ENCODE measurements around the gene SLC9A9.
"Not testable (repeated sequence)": the region's sequence is repeated elsewhere in the genome, so short reads cannot be mapped to it uniquely, and the experiment has no call there.

Gene SLC9A9

GRCh38 chr3:143450632-143451031 is 397.6 kb downstream of the SLC9A9 start:
- no peak for DNase-seq (ENCODE audit: low read depth)

DNA sequence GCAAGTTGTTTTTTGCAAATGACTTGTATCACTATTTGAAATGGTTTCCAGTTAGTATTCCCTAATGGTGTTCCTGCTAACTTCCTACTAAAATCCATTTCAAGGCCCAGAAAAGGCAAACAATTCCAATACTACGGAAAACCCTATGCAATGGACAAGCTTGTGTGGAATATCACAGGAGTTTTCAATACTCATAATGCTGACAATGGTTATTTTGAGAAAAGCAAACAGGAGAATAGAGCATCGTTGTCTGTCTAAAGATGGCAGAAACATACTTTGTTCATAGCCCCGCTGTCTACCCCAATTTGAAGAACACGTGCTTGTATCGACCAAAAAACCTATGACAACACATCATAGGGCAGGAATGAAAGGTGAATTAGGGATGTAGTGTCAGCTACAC is 400.8 kb downstream of the SLC9A9 start:
- DNase-seq (ENCODE audit: low read depth), result no peak

DNA sequence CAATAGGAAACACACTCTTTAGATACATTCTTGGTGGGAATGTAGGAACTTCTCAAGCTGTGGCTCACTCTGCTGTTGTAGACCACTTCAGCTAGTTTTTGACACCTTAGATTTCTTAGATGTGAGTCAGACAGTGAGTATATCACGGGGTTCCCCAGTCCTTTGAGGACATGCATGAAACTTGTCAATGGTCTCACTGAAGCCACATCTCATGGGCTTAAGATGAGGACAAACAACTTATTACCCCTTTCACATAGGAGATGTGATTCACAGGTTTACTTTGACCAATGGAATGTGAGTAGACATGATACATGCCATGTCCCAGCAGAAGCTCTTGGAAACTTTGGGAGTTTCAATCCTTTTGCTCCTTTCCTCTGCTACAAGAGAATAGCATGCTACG is 403.1 kb downstream of the SLC9A9 start:
- no peak for DNase-seq (ENCODE audit: low read depth)

GRCh38 chr3:143443851-143444331 is 404.4 kb downstream of the SLC9A9 start:
- peak; percentile 13 for DNase-seq (ENCODE audit: low read depth)

DNA sequence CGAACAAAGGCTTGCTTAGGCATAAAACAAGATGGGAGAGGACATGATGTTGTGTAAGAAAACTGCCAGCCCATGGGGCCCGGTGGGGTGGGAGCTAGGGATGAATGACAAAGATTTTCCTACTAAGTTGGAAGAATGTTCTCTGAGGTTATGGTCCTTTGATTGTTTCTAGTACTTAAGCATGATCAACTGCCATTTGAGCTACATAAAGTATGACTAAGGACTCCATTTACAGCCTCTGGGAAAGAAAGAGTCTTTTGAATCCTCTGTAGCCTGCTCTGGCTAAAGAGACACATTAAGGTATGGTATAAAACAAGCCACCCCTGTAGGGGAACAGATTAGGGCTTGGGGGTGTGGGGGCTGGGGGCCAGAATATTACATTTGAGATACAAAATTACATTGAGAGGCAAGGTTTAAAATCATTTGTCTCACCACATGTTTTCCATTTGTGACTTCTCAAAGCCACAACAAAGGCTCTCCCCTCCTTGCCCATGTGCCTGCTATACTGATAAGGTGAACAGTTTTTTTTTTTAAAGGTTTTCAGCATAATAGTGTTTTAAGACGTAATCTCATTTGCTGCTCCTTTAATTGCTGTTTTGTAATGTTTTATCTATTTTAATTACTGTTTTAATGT is 405.3 kb downstream of the SLC9A9 start:
- DNase-seq (ENCODE audit: low read depth), result no peak

DNA sequence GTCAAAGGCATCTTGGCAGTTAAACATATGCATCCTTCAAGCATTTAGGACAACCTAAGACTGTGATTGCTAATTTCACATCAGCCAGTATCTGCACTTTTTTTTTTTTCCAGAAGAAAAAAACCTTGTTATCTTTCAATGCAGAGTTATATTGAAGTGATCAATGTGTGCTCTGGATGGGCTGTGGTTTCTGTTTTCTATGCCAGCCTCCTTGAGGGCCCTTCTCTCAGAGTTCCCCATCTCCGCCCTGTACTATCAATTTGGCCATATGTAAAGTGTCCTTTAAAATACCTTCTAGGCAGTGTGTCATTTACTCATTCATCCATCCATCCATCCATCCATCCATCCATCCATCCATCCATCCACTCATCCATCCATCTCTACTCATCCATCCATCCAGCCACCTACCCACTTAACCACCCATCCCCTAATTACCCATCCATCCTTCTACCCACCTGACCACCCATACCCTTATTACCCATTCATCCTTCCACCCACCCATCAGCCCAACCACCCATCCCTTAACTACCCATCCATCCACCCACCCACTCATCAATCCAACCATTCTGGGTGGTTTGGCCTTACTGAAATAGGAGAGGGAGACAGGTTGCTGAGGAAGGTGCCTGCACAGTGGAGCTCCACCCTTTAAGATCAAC is 406.6 kb downstream of the SLC9A9 start:
- no peak for DNase-seq (ENCODE audit: low read depth)

DNA sequence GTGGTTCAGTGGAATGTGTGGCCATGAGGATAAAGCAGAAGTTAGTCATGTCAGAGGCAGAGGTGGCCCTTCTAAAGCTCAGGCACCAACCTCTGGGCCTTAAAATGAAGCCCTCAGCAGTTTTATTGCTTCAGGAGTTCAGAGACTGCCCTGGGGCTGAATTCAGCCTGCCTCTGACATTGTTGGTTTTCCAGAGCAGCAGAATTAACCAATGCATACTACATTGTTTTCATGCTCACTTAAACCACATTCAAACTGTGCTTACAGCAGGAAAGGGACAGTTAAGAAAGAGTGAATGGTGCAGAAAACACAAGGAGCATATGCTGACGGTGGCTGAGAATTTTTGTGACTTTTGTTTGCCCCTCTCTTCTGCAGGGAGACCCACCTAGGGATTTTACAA is 408.5 kb downstream of the SLC9A9 start:
- no peak for DNase-seq (ENCODE audit: low read depth)

- DNase-seq (ENCODE audit: low read depth), result no peak
Measured at GRCh38 chr3:143437405-143437804, 410.9 kb downstream of the SLC9A9 start.

- no peak for DNase-seq (ENCODE audit: low read depth)
Measured at GRCh38 chr3:143436231-143436930, 411.9 kb downstream of the SLC9A9 start.

GRCh38 chr3:143433787-143434378 is 414.4 kb downstream of the SLC9A9 start:
- no peak for DNase-seq (ENCODE audit: low read depth)

DNA sequence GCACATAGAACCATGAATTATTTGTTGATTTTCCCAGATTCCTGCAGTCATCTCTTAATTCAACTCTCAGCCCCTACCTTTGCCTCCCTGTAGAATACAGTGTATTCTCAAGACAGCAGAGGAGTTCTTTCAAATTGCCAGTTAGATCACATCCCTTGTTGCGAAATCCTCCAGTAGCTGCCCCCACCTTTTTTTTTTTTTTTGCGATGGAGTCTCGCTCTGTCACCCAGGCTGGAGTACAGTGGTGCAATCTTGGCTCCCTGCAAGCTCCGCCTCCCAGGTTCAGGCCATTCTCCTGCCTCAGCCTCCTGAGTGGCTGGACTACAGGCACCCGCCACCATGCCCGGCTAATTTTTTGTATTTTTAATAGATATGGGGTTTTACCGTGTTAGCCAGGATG is 417.0 kb downstream of the SLC9A9 start:
- not testable (repeated sequence) for DNase-seq (ENCODE audit: low read depth)

DNA sequence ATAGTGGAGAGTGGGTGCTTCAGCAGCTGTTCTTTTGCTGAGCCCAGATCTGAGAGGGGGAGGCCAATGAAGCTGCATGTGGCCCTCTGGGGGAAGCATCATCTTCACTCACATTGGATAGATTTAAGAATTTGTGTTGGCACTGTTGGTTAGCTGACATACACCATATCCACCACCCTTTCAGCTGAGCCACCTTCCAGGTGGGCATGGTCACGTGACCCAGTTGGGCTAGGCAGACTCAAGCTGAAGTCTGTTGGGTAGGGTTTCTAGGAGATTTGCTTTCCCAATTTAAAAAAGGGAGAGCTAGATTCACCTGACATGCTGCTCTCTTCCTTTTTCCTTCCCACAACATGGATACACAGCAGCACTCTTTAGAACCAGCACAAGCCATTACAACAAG is 417.7 kb downstream of the SLC9A9 start:
- no peak for DNase-seq (ENCODE audit: low read depth)

- DNase-seq (ENCODE audit: low read depth), result no peak
Measured at GRCh38 chr3:143429628-143430514, 418.4 kb downstream of the SLC9A9 start.

- DNase-seq (ENCODE audit: low read depth), result no peak
Measured at GRCh38 chr3:143428294-143428693, 420.0 kb downstream of the SLC9A9 start.

DNA sequence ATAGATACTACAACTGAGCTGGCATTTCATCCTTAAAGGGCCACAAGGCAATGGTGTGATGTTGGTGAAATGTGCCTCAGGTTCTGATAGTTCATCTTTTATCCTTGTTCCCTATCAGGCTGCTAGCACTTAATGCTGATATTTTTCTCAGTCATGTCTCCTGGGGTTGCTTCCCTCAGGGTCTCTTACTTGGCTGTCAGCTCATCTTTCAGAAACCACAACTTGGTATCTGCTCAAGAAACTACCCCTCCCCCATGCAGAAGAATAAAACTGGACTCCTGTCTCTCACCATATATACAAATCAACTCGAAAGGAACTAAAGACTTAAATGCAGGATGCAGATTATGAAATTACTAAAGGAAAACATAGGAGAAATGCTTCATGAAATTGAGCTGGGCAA is 420.6 kb downstream of the SLC9A9 start:
- DNase-seq (ENCODE audit: low read depth), result no peak

DNA sequence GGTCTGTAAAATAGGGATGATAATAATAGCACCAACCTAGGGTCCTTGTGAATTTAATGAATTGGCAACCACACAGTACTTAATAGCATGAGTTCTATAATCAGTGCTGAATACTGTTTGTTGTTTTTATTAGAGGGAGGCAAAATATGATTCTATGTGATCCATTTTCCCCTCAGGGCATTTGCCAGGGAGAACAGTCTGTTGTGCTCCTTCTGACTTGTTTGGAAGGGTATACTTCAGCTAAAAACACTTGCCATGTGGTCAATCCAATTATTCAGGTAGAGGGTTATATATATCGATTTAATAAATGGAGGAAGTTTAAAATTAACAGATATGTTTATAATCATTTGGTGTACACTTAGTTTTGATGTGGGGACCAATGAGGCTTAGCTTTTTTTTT is 423.4 kb downstream of the SLC9A9 start:
- no peak for DNase-seq (ENCODE audit: low read depth)

DNA sequence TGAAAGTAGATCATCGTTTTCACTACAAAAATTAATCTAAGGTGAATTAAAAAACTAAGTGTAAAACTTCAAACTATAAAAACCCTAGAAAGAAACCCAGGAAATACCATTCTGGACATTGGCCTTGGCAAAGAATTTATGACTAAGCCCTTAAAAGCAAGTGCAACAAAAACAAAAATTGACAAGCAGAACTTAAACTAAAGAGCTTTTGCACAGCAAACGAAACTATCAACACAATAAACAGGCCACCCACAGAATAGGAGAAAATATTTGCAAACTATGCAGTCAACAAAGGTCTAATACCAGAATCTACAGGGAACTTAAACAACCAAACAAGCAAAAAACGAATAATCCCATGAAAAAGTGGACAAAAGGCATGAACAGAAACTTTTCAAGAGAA is 426.7 kb downstream of the SLC9A9 start:
- no peak for DNase-seq (ENCODE audit: low read depth)

DNA sequence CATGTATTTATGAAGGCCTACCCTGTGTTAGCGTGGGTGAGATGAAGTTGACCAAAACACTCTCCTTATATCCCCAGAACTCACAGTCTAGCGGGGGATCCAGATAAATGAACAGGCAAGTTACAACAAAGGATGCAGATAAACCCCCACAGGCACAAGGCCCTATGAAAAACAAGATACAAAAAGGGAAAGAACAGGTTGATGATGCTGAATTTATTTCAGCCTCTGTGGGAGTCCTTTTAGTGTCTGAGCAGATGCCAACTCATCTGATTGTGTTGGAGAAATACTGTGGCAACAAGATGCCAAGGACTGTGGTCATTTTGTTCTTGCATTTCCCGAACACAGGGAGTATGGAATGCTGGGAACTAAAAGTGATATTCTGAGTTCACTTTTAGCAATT is 428.7 kb downstream of the SLC9A9 start:
- DNase-seq (ENCODE audit: low read depth), result no peak

- DNase-seq (ENCODE audit: low read depth), result no peak
Measured at GRCh38 chr3:143418391-143418790, 429.9 kb downstream of the SLC9A9 start.

DNA sequence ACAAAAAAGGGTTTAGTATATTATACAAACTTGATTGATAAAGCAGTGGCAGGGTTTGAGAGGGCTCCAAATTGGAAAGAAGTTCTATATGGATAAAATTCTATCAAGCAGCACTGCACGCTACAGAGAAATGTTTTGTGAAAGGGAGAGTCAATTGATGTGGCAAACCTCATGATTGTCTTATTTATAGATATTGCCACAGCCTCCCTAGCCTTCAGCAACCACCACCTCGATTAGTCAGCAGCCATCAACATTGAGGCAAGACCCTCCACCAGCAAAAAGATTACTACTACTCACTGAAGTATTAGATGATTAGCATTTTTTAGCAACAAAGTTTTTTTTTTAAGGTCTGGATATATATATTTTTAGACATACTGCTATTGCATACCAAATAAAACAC is 432.0 kb downstream of the SLC9A9 start:
- DNase-seq (ENCODE audit: low read depth), result no peak

- DNase-seq (ENCODE audit: low read depth), result no peak
Measured at GRCh38 chr3:143414571-143415253, 433.6 kb downstream of the SLC9A9 start.
